CD14-positive monocyte (primary cell): ENCODE measurements around the gene AGAP1. TPM values are rescaled to one million over a fixed set of nuclear protein-coding genes. Genes with fewer than 3 reads are reported as not detected.

ENCODE experiments used
- DNase-seq, 3 donors: peaks; one replicate each; pipeline ENCODE4 v3.0.0-alpha.2; 2011 to 2022
- H2AFZ ChIP-seq: 2 replicates; pipeline ENCODE4 v1.6.0; 2012; ENCODE audit warnings: mild to moderate bottlenecking, low read depth, low read length, inconsistent platforms; ENCODE audit not compliant: insufficient read depth, poor library complexity, severe bottlenecking
- H3K27ac ChIP-seq, 2 donors: 1 replicate in 1 of 2; 2 replicates in 1 of 2; pipeline ENCODE4 v1.5.1; 2012 to 2013; ENCODE audit warnings: low read length in 2 of 2, control low read depth in 1 of 2, inconsistent platforms in 1 of 2, low read depth in 1 of 2, mild to moderate bottlenecking in 1 of 2
- H3K27me3 ChIP-seq, 2 donors: one replicate each; pipeline versions ENCODE4 v1.6.0 to v1.6.1; 2011 to 2013; ENCODE audit warnings: low read length in 2 of 2; ENCODE audit not compliant: control insufficient read depth in 2 of 2, insufficient read depth in 2 of 2
- H3K36me3 ChIP-seq, 2 donors: replicated peaks in 1 of 2; 1 replicate in 1 of 2; 2 replicates in 1 of 2; pipeline versions ENCODE4 v1.5.1 to v1.6.1; 2012 to 2013; ENCODE audit warnings: low read length in 2 of 2, control low read depth in 1 of 2, inconsistent platforms in 1 of 2, mild to moderate bottlenecking in 1 of 2; ENCODE audit not compliant: insufficient read depth in 2 of 2, control insufficient read depth in 1 of 2
- H3K4me1 ChIP-seq, 2 donors: 1 replicate in 1 of 2; 2 replicates in 1 of 2; pipeline versions ENCODE4 v1.5.1 to v1.6.1; 2012 to 2013; ENCODE audit warnings: low read length in 2 of 2, control low read depth in 1 of 2, inconsistent platforms in 1 of 2, mild to moderate bottlenecking in 1 of 2, moderate library complexity in 1 of 2; ENCODE audit not compliant: insufficient read depth in 2 of 2, control insufficient read depth in 1 of 2
- H3K4me2 ChIP-seq: replicated peaks from 2 replicates; pipeline ENCODE3; 2012; ENCODE audit warnings: low read length, moderate library complexity, mild to moderate bottlenecking; ENCODE audit not compliant: poor library complexity, severe bottlenecking; ENCODE audit errors: extremely low read depth
- H3K4me3 ChIP-seq, 3 experiments: fragments of 200-600 bp in 1 of 3; sonication (generic) in 1 of 3; replicated peaks in 1 of 3; 1 replicate in 2 of 3; 2 replicates in 1 of 3; pipeline ENCODE4 v1.5.1; 2011 to 2013; ENCODE audit warnings: low read length in 3 of 3, mild to moderate bottlenecking in 3 of 3, control low read depth in 2 of 3, low read depth in 2 of 3, inconsistent platforms in 1 of 3, moderate library complexity in 1 of 3
- H3K79me2 ChIP-seq: 2 replicates; pipeline ENCODE4 v1.6.0; 2012; ENCODE audit warnings: mild to moderate bottlenecking, control low read depth, inconsistent platforms, low read length, moderate library complexity; ENCODE audit not compliant: insufficient read depth
- H3K9ac ChIP-seq: 2 replicates; pipeline ENCODE4 v1.6.0; 2017; ENCODE audit warnings: low read length, mild to moderate bottlenecking; ENCODE audit not compliant: insufficient read depth, poor library complexity, severe bottlenecking
- H3K9me3 ChIP-seq, 2 donors: replicated peaks in 1 of 2; 1 replicate in 1 of 2; 2 replicates in 1 of 2; pipeline versions ENCODE4 v1.5.1 to v1.6.1; 2012 to 2013; ENCODE audit warnings: low read length in 2 of 2, control low read depth in 1 of 2; ENCODE audit not compliant: control insufficient read depth in 1 of 2, insufficient read depth in 1 of 2
- H4K20me1 ChIP-seq: 2 replicates; pipeline ENCODE4 v1.6.0; 2012; ENCODE audit warnings: mild to moderate bottlenecking, low read length, control low read depth, moderate library complexity; ENCODE audit not compliant: insufficient read depth
- H3K27ac Mint-ChIP-seq, 7 donors: one replicate each; pipeline ENCODE4 v1.8.0; 2020; ENCODE audit warnings: mild to moderate bottlenecking in 7 of 7, mixed read lengths in 7 of 7, moderate library complexity in 6 of 7, inconsistent platforms in 2 of 7
- H3K27me3 Mint-ChIP-seq, 3 donors: one replicate each; pipeline ENCODE4 v1.8.0; 2021 to 2022; ENCODE audit warnings: low read depth in 3 of 3, mild to moderate bottlenecking in 3 of 3, mixed read lengths in 3 of 3, moderate library complexity in 3 of 3, inconsistent platforms in 1 of 3
- H3K36me3 Mint-ChIP-seq, 2 donors: one replicate each; pipeline ENCODE4 v1.8.0; 2020; ENCODE audit warnings: mixed read lengths in 2 of 2, inconsistent platforms in 1 of 2, mild to moderate bottlenecking in 1 of 2
- H3K4me1 Mint-ChIP-seq: one replicate; pipeline ENCODE4 v1.8.0; 2020; ENCODE audit warnings: mild to moderate bottlenecking, mixed read lengths
- H3K4me3 Mint-ChIP-seq, 2 donors: one replicate each; pipeline ENCODE4 v1.8.0; 2020; ENCODE audit warnings: mild to moderate bottlenecking in 2 of 2, mixed read lengths in 2 of 2, moderate library complexity in 1 of 2
- H3K9me3 Mint-ChIP-seq, 7 donors: one replicate each; pipeline ENCODE4 v1.8.0; 2020 to 2022; ENCODE audit warnings: mixed read lengths in 7 of 7, mild to moderate bottlenecking in 6 of 7, moderate library complexity in 6 of 7, inconsistent platforms in 2 of 7
- WGBS: methylation state at CpG from one replicate; pipeline ENCODE4 v1.1.5; 2013; ENCODE audit warnings: missing lambda C conversion rate; ENCODE audit not compliant: insufficient coverage; 5-methylcytosine and 5-hydroxymethylcytosine counted together
- intact Hi-C, 2 donors: fragments of 100-400 bp; cut with micrococcal nuclease; formaldehyde crosslinking; loops; one replicate each; pipeline versions ENCODE4 v1.15.0 to v1.15.1; 2023
- polyA plus RNA-seq, 3 donors: library from polyadenylated mRNA; depleted of rRNA in 1 of 3; unstranded in 2 of 3; stranded (reverse) in 1 of 3; fragments of 300-500 nt in 2 of 3; fragments of >200 nt in 1 of 3; fragmentation: Illumina TruSeq in 2 of 3; gene quantifications; 1 replicate in 2 of 3; 2 replicates in 1 of 3; pipeline ENCODE4 v1.2.3, GENCODE V29; 2012 to 2021
- TF ChIP-seq, protein P1 (sequence below): fragments of 200-600 bp; IDR thresholded peaks from one replicate; pipeline ENCODE4 v1.8.0; 2022; ENCODE audit warnings: antibody characterized with exemption, mild to moderate bottlenecking

The AGAP1 gene
- polyA plus RNA-seq, 3 donors, result 0.12 TPM; not detected in 2

DNA sequence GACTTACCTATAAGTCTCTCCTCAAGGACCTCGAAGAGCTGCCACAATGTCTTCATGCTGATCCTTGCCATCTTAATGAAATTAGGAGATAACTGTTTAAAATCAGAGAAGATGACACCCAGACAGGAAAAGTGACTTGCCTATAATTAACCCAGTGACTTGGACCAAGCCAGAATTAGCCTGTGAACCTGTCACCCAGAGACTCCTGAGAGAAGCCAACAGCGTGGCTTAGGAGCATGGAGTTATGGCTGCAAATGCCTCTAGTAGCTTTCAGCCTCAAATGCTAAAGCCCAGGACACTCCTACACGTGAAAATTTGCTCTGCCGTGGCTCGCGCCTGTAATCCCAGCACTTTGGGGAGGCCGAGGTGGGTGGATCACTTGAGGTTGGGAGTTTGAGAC lies 570.2 kb downstream of the AGAP1 start:
- TF ChIP-seq, protein P1, sequence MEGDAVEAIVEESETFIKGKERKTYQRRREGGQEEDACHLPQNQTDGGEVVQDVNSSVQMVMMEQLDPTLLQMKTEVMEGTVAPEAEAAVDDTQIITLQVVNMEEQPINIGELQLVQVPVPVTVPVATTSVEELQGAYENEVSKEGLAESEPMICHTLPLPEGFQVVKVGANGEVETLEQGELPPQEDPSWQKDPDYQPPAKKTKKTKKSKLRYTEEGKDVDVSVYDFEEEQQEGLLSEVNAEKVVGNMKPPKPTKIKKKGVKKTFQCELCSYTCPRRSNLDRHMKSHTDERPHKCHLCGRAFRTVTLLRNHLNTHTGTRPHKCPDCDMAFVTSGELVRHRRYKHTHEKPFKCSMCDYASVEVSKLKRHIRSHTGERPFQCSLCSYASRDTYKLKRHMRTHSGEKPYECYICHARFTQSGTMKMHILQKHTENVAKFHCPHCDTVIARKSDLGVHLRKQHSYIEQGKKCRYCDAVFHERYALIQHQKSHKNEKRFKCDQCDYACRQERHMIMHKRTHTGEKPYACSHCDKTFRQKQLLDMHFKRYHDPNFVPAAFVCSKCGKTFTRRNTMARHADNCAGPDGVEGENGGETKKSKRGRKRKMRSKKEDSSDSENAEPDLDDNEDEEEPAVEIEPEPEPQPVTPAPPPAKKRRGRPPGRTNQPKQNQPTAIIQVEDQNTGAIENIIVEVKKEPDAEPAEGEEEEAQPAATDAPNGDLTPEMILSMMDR, result no peak
- intact Hi-C loops, result no loop called here
- Histone ChIP-seq H3K27ac (no peak overlapping the region), H3K36me3 (no peaks in the 10 kb centered on the region), H3K79me2 (no peaks in the 10 kb centered on the region), H3K9ac (no peak overlapping the region), H3K4me2 (no peak overlapping the region), H3K27me3 (no peaks in the 10 kb centered on the region), H4K20me1 (no peaks in the 10 kb centered on the region), H3K4me1 (no peaks in the 10 kb centered on the region), H3K9me3 (no peaks in the 10 kb centered on the region), H2AFZ (no peak overlapping the region), H3K4me3 (no peak overlapping the region)
- WGBS, result 95% methylated on average over 5 of the region's 7 CpGs
- Mint-ChIP-seq H3K27me3 (peaks cover 3 to 6% (median 5%) of the 10 kb centered on the region in 3 donors), H3K36me3 (no peaks in the 10 kb centered on the region), H3K4me3 (no peak overlapping the region), H3K27ac (no peak overlapping the region), H3K9me3 (peaks cover 0 to 4% (median 1%) of the 10 kb centered on the region in 7 donors), H3K4me1 (no peaks in the 10 kb centered on the region)
- no peak for DNase-seq

DNA sequence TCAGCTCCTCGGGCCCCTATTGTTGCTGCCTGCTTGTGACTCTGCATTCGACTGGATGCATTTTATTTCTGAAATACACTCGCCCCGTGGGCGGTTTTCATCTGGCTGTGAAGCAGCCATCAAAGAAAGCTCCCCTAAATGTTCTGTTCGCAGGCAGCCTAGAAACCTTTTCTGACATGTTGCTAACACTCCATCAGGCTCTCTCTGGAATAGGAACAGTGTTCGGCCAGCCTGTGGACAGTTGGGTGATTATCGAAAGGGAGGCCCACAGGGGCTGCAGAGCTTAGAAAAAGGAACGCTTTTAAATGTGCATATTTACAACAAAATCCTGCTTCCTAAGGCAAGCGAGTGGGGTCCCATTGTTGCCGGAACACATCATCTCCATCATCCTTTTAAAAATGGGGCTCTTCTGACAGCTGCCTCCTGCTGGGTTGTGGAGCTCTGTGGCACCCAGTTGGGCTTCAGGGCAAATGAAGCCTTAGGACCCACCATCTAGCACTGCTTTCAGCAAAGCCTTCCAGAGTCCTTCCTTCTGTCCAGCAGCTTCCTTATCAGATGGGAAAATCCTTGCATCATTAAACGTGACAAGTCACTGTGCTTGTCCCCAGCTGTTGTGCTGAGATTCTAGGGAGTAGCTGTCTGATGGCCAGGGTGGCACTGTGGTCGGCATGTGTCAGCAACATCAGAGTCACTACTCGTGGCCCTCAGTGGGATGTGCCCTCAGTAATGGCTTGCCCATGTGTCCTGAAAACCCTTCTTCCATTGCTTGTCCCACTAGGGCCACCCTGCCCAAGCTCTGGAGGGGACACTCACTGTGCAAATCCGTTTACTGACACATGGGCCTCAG lies 571.7 kb downstream of the AGAP1 start:
- intact Hi-C loops, result no loop called here

More for the DNA sequence above, 571.7 kb downstream of the AGAP1 start:
- Histone ChIP-seq H3K79me2 (no peaks in the 10 kb centered on the region), H2AFZ (no peak overlapping the region), H3K27ac (no peak overlapping the region), H3K9me3 (no peaks in the 10 kb centered on the region), H3K4me2 (no peak overlapping the region), H3K27me3 (no peaks in the 10 kb centered on the region), H3K4me1 (no peaks in the 10 kb centered on the region), H4K20me1 (no peaks in the 10 kb centered on the region), H3K9ac (no peak overlapping the region), H3K36me3 (no peaks in the 10 kb centered on the region), H3K4me3 (no peak overlapping the region)
- Mint-ChIP-seq H3K4me1 (no peaks in the 10 kb centered on the region), H3K4me3 (no peak overlapping the region), H3K9me3 (peaks cover 0 to 4% (median 0%) of the 10 kb centered on the region in 7 donors), H3K27ac (no peak overlapping the region), H3K27me3 (peaks cover 3 to 5% (median 5%) of the 10 kb centered on the region in 3 donors), H3K36me3 (no peaks in the 10 kb centered on the region)
- no peak for DNase-seq
- WGBS, result 86% methylated on average over 12 of the region's 15 CpGs
- TF ChIP-seq, protein P1, result no peak
